Measurements from ENCODE around the gene SYT9. TPM values are rescaled to one million over a fixed set of nuclear protein-coding genes. Genes with fewer than 3 reads are reported as not detected.

Gene SYT9
- total RNA-seq, 4 donors from 2014 or later = 0.13 to 0.47 (median 0.15) TPM; not detected in 1

DNA sequence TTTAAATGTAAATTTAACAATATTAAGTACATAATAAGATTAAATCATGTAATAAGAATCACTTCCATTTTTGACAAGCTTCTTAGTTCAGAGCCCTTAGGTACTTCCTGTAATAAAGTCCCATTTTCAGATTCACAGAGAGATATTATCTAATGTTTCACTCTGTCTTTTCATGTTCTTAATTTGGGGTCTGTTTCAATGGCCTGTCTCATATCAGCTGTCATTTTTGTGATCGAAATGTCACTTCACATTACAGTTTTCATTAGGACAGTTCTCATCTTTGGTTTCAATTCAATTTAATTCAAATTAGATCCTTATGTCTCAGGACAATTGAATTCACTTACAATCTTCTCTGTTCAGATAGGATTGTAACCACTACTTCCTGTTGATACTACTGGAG, 211.0 kb downstream of the SYT9 start:
- Histone ChIP-seq H3K27ac (no peak overlapping the region), H3K4me3 (no peak overlapping the region)
- TF ChIP-seq POLR2A (IDR thresholded peaks at IDR 0.05) (no peak), POLR2AphosphoS5 (IDR thresholded peaks at IDR 0.05) (no peak), EP300 (IDR thresholded peaks at IDR 0.05) (no peak)
- TF ChIP-seq, protein P1, sequence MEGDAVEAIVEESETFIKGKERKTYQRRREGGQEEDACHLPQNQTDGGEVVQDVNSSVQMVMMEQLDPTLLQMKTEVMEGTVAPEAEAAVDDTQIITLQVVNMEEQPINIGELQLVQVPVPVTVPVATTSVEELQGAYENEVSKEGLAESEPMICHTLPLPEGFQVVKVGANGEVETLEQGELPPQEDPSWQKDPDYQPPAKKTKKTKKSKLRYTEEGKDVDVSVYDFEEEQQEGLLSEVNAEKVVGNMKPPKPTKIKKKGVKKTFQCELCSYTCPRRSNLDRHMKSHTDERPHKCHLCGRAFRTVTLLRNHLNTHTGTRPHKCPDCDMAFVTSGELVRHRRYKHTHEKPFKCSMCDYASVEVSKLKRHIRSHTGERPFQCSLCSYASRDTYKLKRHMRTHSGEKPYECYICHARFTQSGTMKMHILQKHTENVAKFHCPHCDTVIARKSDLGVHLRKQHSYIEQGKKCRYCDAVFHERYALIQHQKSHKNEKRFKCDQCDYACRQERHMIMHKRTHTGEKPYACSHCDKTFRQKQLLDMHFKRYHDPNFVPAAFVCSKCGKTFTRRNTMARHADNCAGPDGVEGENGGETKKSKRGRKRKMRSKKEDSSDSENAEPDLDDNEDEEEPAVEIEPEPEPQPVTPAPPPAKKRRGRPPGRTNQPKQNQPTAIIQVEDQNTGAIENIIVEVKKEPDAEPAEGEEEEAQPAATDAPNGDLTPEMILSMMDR (IDR thresholded peaks at IDR 0.05) = no peak

DNA sequence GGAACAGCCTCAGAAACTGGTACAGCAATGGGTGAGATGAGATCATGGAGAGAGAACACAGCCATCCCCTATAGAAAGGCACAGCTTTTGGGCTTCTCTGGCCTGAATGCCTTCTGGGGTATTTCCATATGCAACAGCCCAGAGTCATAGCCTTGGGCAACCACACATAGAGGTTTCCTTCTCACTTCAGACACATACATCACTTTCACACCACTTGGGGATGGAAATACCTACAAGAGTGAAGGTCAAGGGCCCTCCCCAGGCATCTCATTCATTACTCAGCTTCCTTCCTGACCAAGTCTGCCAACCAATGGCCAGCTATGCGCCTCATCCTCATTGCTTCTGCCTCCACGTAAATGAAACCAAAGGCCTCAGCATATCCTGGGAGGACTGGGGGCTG, 215.9 kb downstream of the SYT9 start:
- no peaks in the 10 kb centered on the region for H3K27me3 ChIP-seq
- no peaks in the 10 kb centered on the region for H3K36me3 ChIP-seq
- TF ChIP-seq, protein P1 (IDR thresholded peaks at IDR 0.05) = no peak
- no peak for TF ChIP-seq POLR2A (IDR thresholded peaks at IDR 0.05)
- TF ChIP-seq EP300 (IDR thresholded peaks at IDR 0.05) = no peak
- TF ChIP-seq POLR2AphosphoS5 (IDR thresholded peaks at IDR 0.05) = no peak
- 73% methylated on average over 2 of the region's 2 CpGs; no CpG with 5 or more reads in 1 of the 2 donors for WGBS, 2 donors (ENCODE audit: low coverage in 1 of 2)
- no peak for ATAC-seq
- H3K27ac ChIP-seq = no peak overlapping the region
- H3K4me3 ChIP-seq = no peak overlapping the region
- no peaks in the 10 kb centered on the region for H3K4me1 ChIP-seq
- no peaks in the 10 kb centered on the region for H3K9me3 ChIP-seq

More for the DNA sequence above, 211.0 kb downstream of the SYT9 start:
- Histone ChIP-seq H3K9me3 (no peaks in the 10 kb centered on the region), H3K27me3 (no peaks in the 10 kb centered on the region), H3K36me3 (no peaks in the 10 kb centered on the region), H3K4me1 (no peaks in the 10 kb centered on the region)
- ATAC-seq = no peak
- 92 to 100% methylated on average over 1 of the region's 1 CpG for WGBS, 2 donors (ENCODE audit: low coverage in 1 of 2)

DNA sequence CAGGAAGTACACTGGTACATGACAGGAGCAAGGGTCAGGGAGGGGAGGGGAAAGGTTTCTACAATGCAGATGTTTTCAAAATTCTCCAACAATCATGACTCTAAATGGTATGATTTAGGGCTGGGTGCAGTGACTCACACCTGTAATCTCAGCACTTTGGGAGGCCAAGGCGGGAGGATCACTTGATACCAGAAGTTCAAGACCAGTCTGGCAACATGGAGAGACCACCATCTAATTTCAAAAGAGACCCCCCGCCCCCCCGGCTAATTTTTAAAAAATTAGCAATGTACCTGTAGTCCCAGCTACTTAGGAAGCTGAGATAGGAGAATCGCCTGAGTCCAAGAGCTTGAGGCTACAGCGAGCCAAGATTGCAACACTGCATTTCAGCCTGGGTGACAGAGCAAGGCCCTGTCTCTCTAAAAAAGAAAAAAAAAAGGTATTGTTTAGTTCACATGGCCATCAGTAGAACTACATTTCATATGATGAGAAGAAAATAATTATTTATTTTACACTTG, 217.7 kb downstream of the SYT9 start:
- no peak for ATAC-seq
- Histone ChIP-seq H3K4me3 (no peak overlapping the region), H3K27ac (no peak overlapping the region), H3K4me1 (no peaks in the 10 kb centered on the region), H3K9me3 (no peaks in the 10 kb centered on the region), H3K36me3 (no peaks in the 10 kb centered on the region), H3K27me3 (no peaks in the 10 kb centered on the region)
- WGBS, 2 donors (ENCODE audit: low coverage in 1 of 2) = 87 to 92% methylated on average over 2 to 3 of the region's 5 CpGs
- no peak for TF ChIP-seq EP300 (IDR thresholded peaks at IDR 0.05)
- TF ChIP-seq, protein P1 (IDR thresholded peaks at IDR 0.05) = no peak
- TF ChIP-seq POLR2AphosphoS5 (IDR thresholded peaks at IDR 0.05) = no peak
- TF ChIP-seq POLR2A (IDR thresholded peaks at IDR 0.05) = no peak

DNA sequence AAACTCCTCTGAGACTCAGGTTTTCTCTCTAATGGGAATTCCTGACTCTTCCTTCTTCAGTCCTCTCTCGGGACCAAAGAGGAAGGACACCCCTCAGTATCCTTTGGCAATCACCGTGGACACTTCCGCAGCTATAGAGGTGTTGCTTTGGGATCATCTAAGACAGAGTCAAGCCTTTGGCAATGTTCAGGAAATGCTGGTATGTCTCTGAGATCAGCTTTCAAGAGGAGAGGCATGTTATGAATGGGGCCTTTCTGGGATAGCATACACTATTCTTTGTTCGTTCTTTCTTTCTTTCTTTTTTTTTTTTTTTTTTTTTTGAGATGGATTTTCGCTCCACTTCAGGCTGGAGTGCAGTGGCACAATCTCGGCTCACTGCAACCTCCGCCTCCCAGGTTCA, 219.4 kb downstream of the SYT9 start:
- H3K27me3 ChIP-seq = no peaks in the 10 kb centered on the region
- no peaks in the 10 kb centered on the region for H3K4me1 ChIP-seq
- H3K4me3 ChIP-seq = no peak overlapping the region
- H3K27ac ChIP-seq = no peak overlapping the region
- TF ChIP-seq, protein P1 (IDR thresholded peaks at IDR 0.05) = no peak
- TF ChIP-seq EP300 (IDR thresholded peaks at IDR 0.05) (no peak), POLR2A (IDR thresholded peaks at IDR 0.05) (no peak), POLR2AphosphoS5 (IDR thresholded peaks at IDR 0.05) (no peak)
- no peak for ATAC-seq
- no peaks in the 10 kb centered on the region for H3K36me3 ChIP-seq
- no peaks in the 10 kb centered on the region for H3K9me3 ChIP-seq
- WGBS, 2 donors (ENCODE audit: low coverage in 1 of 2) = 81 to 85% methylated on average over 2 to 4 of the region's 7 CpGs

DNA sequence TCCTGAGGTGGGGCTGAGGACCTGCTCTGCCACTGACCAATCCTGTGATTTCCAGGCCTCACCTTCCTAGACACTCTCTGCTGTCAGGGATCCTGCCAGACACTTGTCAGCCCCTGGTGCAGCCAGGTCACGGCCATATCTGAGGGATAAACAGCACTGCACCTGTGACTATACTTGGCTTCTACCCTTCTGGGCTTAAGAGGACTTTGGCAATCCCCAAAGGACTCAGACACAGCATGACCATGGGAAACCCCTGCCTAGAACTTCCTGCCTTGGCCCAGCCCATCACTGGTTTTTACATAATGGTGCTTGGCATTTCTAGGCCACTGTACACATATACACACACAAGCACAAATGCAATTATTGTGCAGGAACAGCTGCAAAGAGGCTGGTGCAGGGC, 222.0 kb downstream of the SYT9 start:
- ATAC-seq = no peak
- TF ChIP-seq POLR2AphosphoS5 (IDR thresholded peaks at IDR 0.05) (no peak), EP300 (IDR thresholded peaks at IDR 0.05) (no peak), POLR2A (IDR thresholded peaks at IDR 0.05) (no peak)
- TF ChIP-seq, protein P1 (IDR thresholded peaks at IDR 0.05) = no peak
- Histone ChIP-seq H3K27ac (no peak overlapping the region), H3K4me3 (no peak overlapping the region), H3K4me1 (no peaks in the 10 kb centered on the region), H3K36me3 (no peaks in the 10 kb centered on the region), H3K9me3 (no peaks in the 10 kb centered on the region), H3K27me3 (no peaks in the 10 kb centered on the region)
- no CpG with 5 or more reads among the region's 1 CpG for WGBS, 2 donors (ENCODE audit: low coverage in 1 of 2)
